Measurements from ENCODE around the gene COP1. TPM values are rescaled to one million over a fixed set of nuclear protein-coding genes. Genes with fewer than 3 reads are reported as not detected.
"Not testable (repeated sequence)": the region's sequence is repeated elsewhere in the genome, so short reads cannot be mapped to it uniquely, and the experiment has no call there.

COP1 gene
- total and polyA plus RNA-seq, 2 donors (not counting 1 experiment from before 2014, with no cell fraction given), result 18.7 to 68.5 TPM

DNA sequence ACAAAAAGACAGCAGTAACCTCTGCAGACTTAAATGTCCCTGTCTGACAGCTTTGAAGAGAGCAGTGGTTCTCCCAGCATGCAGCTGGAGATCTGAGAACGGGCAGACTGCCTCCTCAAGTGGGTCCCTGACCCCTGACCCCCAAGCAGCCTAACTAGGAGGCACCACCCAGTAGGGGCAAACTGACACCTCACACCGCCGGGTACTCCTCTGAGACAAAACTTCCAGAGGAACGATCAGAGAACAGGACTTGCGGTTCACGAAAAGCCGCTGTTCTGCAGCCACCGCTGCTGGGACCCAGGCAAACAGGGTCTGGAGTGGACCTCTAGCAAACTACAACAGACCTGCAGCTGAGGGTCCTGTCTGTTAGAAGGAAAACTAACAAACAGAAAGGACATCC is 214.3 kb downstream of the COP1 start:
- H3K79me2 ChIP-seq (ENCODE audit: control insufficient read depth, insufficient read depth, low read length); H3K4me2 ChIP-seq (replicated peaks; ENCODE audit: low read depth, low read length, poor library complexity, severe bottlenecking); H3K9me3 ChIP-seq (ENCODE audit: control extremely low read depth in 1 of 3, control insufficient read depth in 2 of 3, insufficient read depth in 1 of 3, low read length in 2 of 3); DNase-seq; H3K27ac Mint-ChIP-seq; H3K4me3 ChIP-seq (ENCODE audit: control extremely low read depth in 1 of 5, extremely low read depth in 1 of 5, insufficient read depth in 1 of 5, low read depth in 2 of 5, low read length in 4 of 5); POLR2A ChIA-PET; H3K27ac ChIP-seq (ENCODE audit: low read length in 2 of 2); CTCF ChIA-PET; H3K4me3 Mint-ChIP-seq; H4K20me1 ChIP-seq (ENCODE audit: control insufficient read depth, insufficient read depth, low read length, poor library complexity, severe bottlenecking); H3K27me3 ChIP-seq (replicated peaks in 1 of 4; ENCODE audit: control extremely low read depth in 1 of 4, control insufficient read depth in 3 of 4, insufficient read depth in 4 of 4, low read length in 3 of 4); H3K9me3 Mint-ChIP-seq (ENCODE audit: insufficient read depth); intact Hi-C loops (cut with micrococcal nuclease); ATAC-seq (ENCODE audit: low read depth); H3K9ac ChIP-seq (ENCODE audit: low read length); H2AFZ ChIP-seq (ENCODE audit: insufficient read depth, low read depth, low read length, poor library complexity, severe bottlenecking); H3K27me3 Mint-ChIP-seq; H3K4me1 Mint-ChIP-seq; H3K4me1 ChIP-seq (ENCODE audit: control insufficient read depth in 2 of 2, insufficient read depth in 2 of 2, low read length in 2 of 2): not testable (repeated sequence)
- WGBS (ENCODE audit: insufficient coverage), result 97% methylated on average over 5 of the region's 8 CpGs
- H3K36me3 ChIP-seq (replicated peaks in 1 of 2; ENCODE audit: control extremely low read depth in 1 of 2, control insufficient read depth in 1 of 2, extremely low read depth in 1 of 2, insufficient read depth in 2 of 2, low read length in 1 of 2), result peaks cover 2 to 15% of the 10 kb centered on the region in 2 experiments

- POLR2A ChIA-PET; H3K27ac Mint-ChIP-seq; intact Hi-C loops (cut with micrococcal nuclease): not testable (repeated sequence)
These were observed 214.9 kb downstream of the COP1 start for GRCh38 chr1:175992202-175992601.

More at GRCh38 chr1:175992202-175992601, 214.9 kb downstream of the COP1 start:
- H3K27me3 ChIP-seq (replicated peaks in 1 of 4; ENCODE audit: control extremely low read depth in 1 of 4, control insufficient read depth in 3 of 4, insufficient read depth in 4 of 4, low read length in 3 of 4); H3K4me2 ChIP-seq (replicated peaks; ENCODE audit: low read depth, low read length, poor library complexity, severe bottlenecking); H3K9ac ChIP-seq (ENCODE audit: low read length); H4K20me1 ChIP-seq (ENCODE audit: control insufficient read depth, insufficient read depth, low read length, poor library complexity, severe bottlenecking); H2AFZ ChIP-seq (ENCODE audit: insufficient read depth, low read depth, low read length, poor library complexity, severe bottlenecking); H3K27ac ChIP-seq (ENCODE audit: low read length in 2 of 2); DNase-seq; H3K4me3 ChIP-seq (ENCODE audit: control extremely low read depth in 1 of 5, extremely low read depth in 1 of 5, insufficient read depth in 1 of 5, low read depth in 2 of 5, low read length in 4 of 5); H3K27me3 Mint-ChIP-seq; H3K9me3 ChIP-seq (ENCODE audit: control extremely low read depth in 1 of 3, control insufficient read depth in 2 of 3, insufficient read depth in 1 of 3, low read length in 2 of 3); H3K9me3 Mint-ChIP-seq (ENCODE audit: insufficient read depth); H3K79me2 ChIP-seq (ENCODE audit: control insufficient read depth, insufficient read depth, low read length); ATAC-seq (ENCODE audit: low read depth); H3K4me1 Mint-ChIP-seq; CTCF ChIA-PET; H3K4me1 ChIP-seq (ENCODE audit: control insufficient read depth in 2 of 2, insufficient read depth in 2 of 2, low read length in 2 of 2); H3K4me3 Mint-ChIP-seq: not testable (repeated sequence)
- WGBS (ENCODE audit: insufficient coverage), result 95% methylated on average over 9 of the region's 14 CpGs
- peaks cover 3 to 21% of the 10 kb centered on the region in 2 experiments for H3K36me3 ChIP-seq (replicated peaks in 1 of 2; ENCODE audit: control extremely low read depth in 1 of 2, control insufficient read depth in 1 of 2, extremely low read depth in 1 of 2, insufficient read depth in 2 of 2, low read length in 1 of 2)
